GM12878 (cell line): ENCODE results near the gene PNPLA3. TPM values are rescaled to one million over a fixed set of nuclear protein-coding genes. Genes with fewer than 3 reads are reported as not detected.

Experiments
- ATAC-seq: fragments of 200-7000 bp; cut with Tn5 transposase; 3 replicates; pipeline ENCODE4 v1.9.1; 2020; ENCODE audit warnings: mild to moderate bottlenecking, moderate library complexity
- BruUV-seq: library from RNA; stranded (reverse); fragments of 400-500 nt; replicated peaks from 2 replicates; lab custom pipeline; 2021; lab: Mats Ljungman, UMichigan
- CTCF ChIA-PET: fragments of 300-600 bp; sonication (Branson Sonifier 250); formaldehyde crosslinking; extraction: SDS; loops from one replicate; lab custom pipeline; 2021; ENCODE audit warnings: inconsistent platforms; lab: Yijun Ruan, JAX
- POLR2A ChIA-PET: fragments of 350-600 bp; formaldehyde crosslinking; extraction: SDS; loops from one replicate; lab custom pipeline; 2021; ENCODE audit warnings: inconsistent platforms; lab: Charles Lee
- RAD21 ChIA-PET: fragments of 300-600 bp; sonication (Branson Sonifier 250); formaldehyde crosslinking; loops from one replicate; lab custom pipeline; 2023; ENCODE audit warnings: antibody characterized with exemption; ENCODE audit not compliant: unreplicated experiment; lab: Charles Lee
- SMC1A ChIA-PET: fragments of 300-600 bp; sonication (Branson Sonifier 250); formaldehyde crosslinking; loops from one replicate; lab custom pipeline; 2023; ENCODE audit not compliant: unreplicated experiment, uncharacterized antibody; lab: Charles Lee
- DNase-seq: peaks from one replicate; pipeline ENCODE4 v3.0.0-alpha.2; 2011; ENCODE audit warnings: low read depth, low spot score
- FAIRE-seq: peaks from 3 replicates; lab custom pipeline; 2011; peaks lifted over from hg19 to GRCh38; lab: Jason Lieb, UNC
- H2AFZ ChIP-seq: 2 replicates; pipeline ENCODE4 v1.6.0; 2011; ENCODE audit warnings: low read depth, low read length, control low read depth; ENCODE audit not compliant: control insufficient read depth
- H3K27ac ChIP-seq: 2 replicates; pipeline ENCODE4 v1.5.1; 2011; ENCODE audit warnings: control low read depth; ENCODE audit not compliant: control insufficient read depth, insufficient read depth
- H3K27me3 ChIP-seq, 2 experiments: replicated peaks in 1 of 2; 2 replicates each; pipeline versions ENCODE4 v1.6.0 to v1.6.1; 2011; ENCODE audit warnings: low read length in 1 of 2; ENCODE audit not compliant: control insufficient read depth in 2 of 2, insufficient read depth in 2 of 2
- H3K36me3 ChIP-seq, 2 experiments: 2 replicates each; pipeline ENCODE4 v1.5.1; 2011; ENCODE audit warnings: low read length in 1 of 2; ENCODE audit not compliant: control insufficient read depth in 2 of 2, insufficient read depth in 2 of 2
- H3K4me1 ChIP-seq: 2 replicates; pipeline ENCODE4 v1.6.1; 2011; ENCODE audit warnings: mild to moderate bottlenecking, low read length, moderate library complexity, mixed read lengths; ENCODE audit not compliant: control insufficient read depth, insufficient read depth
- H3K4me2 ChIP-seq: 2 replicates; pipeline ENCODE4 v1.6.0; 2011; ENCODE audit warnings: control low read depth; ENCODE audit not compliant: control insufficient read depth, insufficient read depth
- H3K4me3 ChIP-seq: fragments of 200-600 bp; sonication (generic); 2 replicates; pipeline ENCODE4 v1.5.1; 2016
- H3K79me2 ChIP-seq: 2 replicates; pipeline ENCODE4 v1.6.0; 2011; ENCODE audit warnings: low read length; ENCODE audit not compliant: control insufficient read depth, insufficient read depth
- H3K9ac ChIP-seq: 2 replicates; pipeline ENCODE4 v1.8.0; 2011; ENCODE audit warnings: low read length, control low read depth, mixed read lengths; ENCODE audit not compliant: control insufficient read depth, insufficient read depth
- H3K9me3 ChIP-seq: replicated peaks from 3 replicates; pipeline ENCODE4 v1.5.1; 2011; ENCODE audit warnings: mild to moderate bottlenecking, low read length; ENCODE audit not compliant: control insufficient read depth, insufficient read depth
- H4K20me1 ChIP-seq: 2 replicates; pipeline ENCODE4 v1.6.0; 2011; ENCODE audit not compliant: control insufficient read depth, insufficient read depth
- ATF7 ChIP-seq: fragments of 450-650 bp; IDR thresholded peaks from 2 replicates; pipeline ENCODE4 v1.6.1; 2016; ENCODE audit warnings: low read depth, mild to moderate bottlenecking
- CHD1 ChIP-seq: IDR thresholded peaks from 2 replicates; pipeline ENCODE4 v1.6.1; 2012; ENCODE audit warnings: low read depth, low read length, improper control_type of control experiment
- DPF2 ChIP-seq: fragments of 450-650 bp; IDR thresholded peaks from 2 replicates; pipeline ENCODE4 v1.6.1; 2017; ENCODE audit warnings: mild to moderate bottlenecking
- E2F4 ChIP-seq: IDR thresholded peaks from 2 replicates; pipeline ENCODE4 v1.6.1; 2012; ENCODE audit warnings: low read depth, low read length, improper control_type of control experiment
- KDM1A ChIP-seq: fragments of 200-600 bp; sonication (generic); IDR thresholded peaks from 2 replicates; pipeline ENCODE4 v1.6.1; 2016; ENCODE audit warnings: borderline replicate concordance
- KLF5 ChIP-seq: fragments of 450-650 bp; IDR thresholded peaks from 2 replicates; pipeline ENCODE4 v1.6.1; 2014; ENCODE audit warnings: mild to moderate bottlenecking; ENCODE audit not compliant: partially characterized antibody
- MAX ChIP-seq: IDR thresholded peaks from 2 replicates; pipeline ENCODE4 v1.6.1; 2012; ENCODE audit warnings: low read depth, low read length, improper control_type of control experiment
- MYB ChIP-seq: fragments of 150-350 bp; IDR thresholded peaks from 2 replicates; pipeline ENCODE4 v1.6.1; 2014; ENCODE audit warnings: mild to moderate bottlenecking, low read depth, low read length, borderline replicate concordance
- NFXL1 ChIP-seq: fragments of 450-650 bp; IDR thresholded peaks from 2 replicates; pipeline ENCODE4 v1.6.1; 2017; ENCODE audit warnings: antibody characterized with exemption, mild to moderate bottlenecking, borderline replicate concordance
- NR2C2 ChIP-seq: IDR thresholded peaks from 2 replicates; pipeline ENCODE4 v1.6.1; 2011; ENCODE audit warnings: borderline replicate concordance, low read depth; ENCODE audit not compliant: control insufficient read depth, insufficient read length
- RBBP5 ChIP-seq: fragments of 200-600 bp; sonication (generic); conservative IDR thresholded peaks from 2 replicates; pipeline ENCODE4 v1.6.1; 2016
- WGBS: methylation state at CpG from one replicate; pipeline ENCODE4 v1.1.6; 2016; ENCODE audit warnings: low lambda C conversion rate; ENCODE audit not compliant: insufficient replicate concordance, insufficient coverage; ENCODE audit errors: missing lambda C conversion rate; 5-methylcytosine and 5-hydroxymethylcytosine counted together
- in situ Hi-C: fragments of 300-500 bp; cut with MboI; formaldehyde crosslinking; loops from 9 replicates; pipeline ENCODE4 v1.14.3; 2018; ENCODE audit warnings: mixed read lengths
- intact Hi-C: fragments of 100-400 bp; cut with micrococcal nuclease; formaldehyde crosslinking; loops from one replicate; pipeline ENCODE4 v1.14.2; 2022; ENCODE audit not compliant: unreplicated experiment
- polyA plus RNA-seq, 11 experiments: library from polyadenylated mRNA; depleted of rRNA in 4 of 11; unstranded in 6 of 11; stranded (reverse) in 5 of 11; fragments of >200 nt; fragmentation: Nextera tagmentation in 4 of 11; fragmentation: Illumina TruSeq in 1 of 11; extraction: Ambion mirVana in 4 of 11; extraction: Trizol in 1 of 11; gene quantifications; 1 replicate in 1 of 11; 2 replicates in 10 of 11; pipeline versions ENCODE4 v1.2.1 to v1.2.3, GENCODE V29; 2011 to 2016; ENCODE audit warnings: inconsistent platforms in 2 of 11, missing spikeins in 2 of 11, low read depth in 1 of 11
- total RNA-seq, 4 experiments: library from RNA; depleted of rRNA in 3 of 4; stranded (reverse); fragments of >200 nt in 3 of 4; fragmentation: Illumina TruSeq in 1 of 4; extraction: Trizol in 1 of 4; gene quantifications; 2 replicates each; pipeline versions ENCODE4 v1.2.1 to v1.2.3, GENCODE V29; 2013 to 2021
- TF ChIP-seq, protein P1 (sequence below): fragments of 450-650 bp; formaldehyde crosslinking; IDR thresholded peaks from 2 replicates; pipeline ENCODE4 v1.5.0; 2022; ENCODE audit warnings: mild to moderate bottlenecking, missing genetic modification characterization

PNPLA3 gene
- total and polyA plus RNA-seq, 10 of the 15 experiments (the other 5 are each of a cell fraction or from before 2014, with no cell fraction given): 0.05 to 0.08 TPM; not detected in 8

- in situ Hi-C loops (no loop called here), intact Hi-C loops (no loop called here)
- Histone ChIP-seq H3K9me3 (no peaks in the 10 kb centered on the region), H3K27ac (no peak overlapping the region), H3K79me2 (no peaks in the 10 kb centered on the region), H2AFZ (no peak overlapping the region), H4K20me1 (no peaks in the 10 kb centered on the region), H3K9ac (no peak overlapping the region), H3K27me3 (no peaks in the 10 kb centered on the region), H3K36me3 (peaks cover 26 to 40% of the 10 kb centered on the region in 2 experiments), H3K4me1 (no peaks in the 10 kb centered on the region), H3K4me3 (no peak overlapping the region), H3K4me2 (no peak overlapping the region)
- ChIA-PET RAD21 (no interaction called here), SMC1A (no interaction called here), POLR2A (no interaction called here), CTCF (no interaction called here)
- ATAC-seq: no peak
- WGBS: 84% methylated on average over 4 of the region's 4 CpGs
- FAIRE-seq: no peak
- no TSS peak for BruUV-seq
- DNase-seq: no peak
- TF ChIP-seq MYB: no peak
Observed at GRCh38 chr22:43975041-43975440, 51.4 kb downstream of the PNPLA3 start.

- Histone ChIP-seq H3K79me2 (no peaks in the 10 kb centered on the region), H2AFZ (no peak overlapping the region), H3K36me3 (peaks cover 30 to 42% of the 10 kb centered on the region in 2 experiments), H3K9me3 (no peaks in the 10 kb centered on the region), H3K4me3 (no peak overlapping the region), H3K27ac (no peak overlapping the region), H4K20me1 (no peaks in the 10 kb centered on the region), H3K4me2 (no peak overlapping the region), H3K9ac (no peak overlapping the region), H3K27me3 (no peaks in the 10 kb centered on the region), H3K4me1 (no peaks in the 10 kb centered on the region)
- intact Hi-C loops: no loop called here
- ChIA-PET POLR2A (no interaction called here), CTCF (no interaction called here), RAD21 (interaction anchor here (1.2 kb wide), 1 partner anchor 16 kb away, joined by 3 read pairs; no protein-coding TSS in a partner anchor), SMC1A (no interaction called here)
- ATAC-seq (no peak), FAIRE-seq (no peak), DNase-seq (no peak)
- BruUV-seq: no TSS peak
- in situ Hi-C loops: no loop called here
- WGBS: 93% methylated on average over 19 of the region's 19 CpGs
- TF ChIP-seq, protein P1, sequence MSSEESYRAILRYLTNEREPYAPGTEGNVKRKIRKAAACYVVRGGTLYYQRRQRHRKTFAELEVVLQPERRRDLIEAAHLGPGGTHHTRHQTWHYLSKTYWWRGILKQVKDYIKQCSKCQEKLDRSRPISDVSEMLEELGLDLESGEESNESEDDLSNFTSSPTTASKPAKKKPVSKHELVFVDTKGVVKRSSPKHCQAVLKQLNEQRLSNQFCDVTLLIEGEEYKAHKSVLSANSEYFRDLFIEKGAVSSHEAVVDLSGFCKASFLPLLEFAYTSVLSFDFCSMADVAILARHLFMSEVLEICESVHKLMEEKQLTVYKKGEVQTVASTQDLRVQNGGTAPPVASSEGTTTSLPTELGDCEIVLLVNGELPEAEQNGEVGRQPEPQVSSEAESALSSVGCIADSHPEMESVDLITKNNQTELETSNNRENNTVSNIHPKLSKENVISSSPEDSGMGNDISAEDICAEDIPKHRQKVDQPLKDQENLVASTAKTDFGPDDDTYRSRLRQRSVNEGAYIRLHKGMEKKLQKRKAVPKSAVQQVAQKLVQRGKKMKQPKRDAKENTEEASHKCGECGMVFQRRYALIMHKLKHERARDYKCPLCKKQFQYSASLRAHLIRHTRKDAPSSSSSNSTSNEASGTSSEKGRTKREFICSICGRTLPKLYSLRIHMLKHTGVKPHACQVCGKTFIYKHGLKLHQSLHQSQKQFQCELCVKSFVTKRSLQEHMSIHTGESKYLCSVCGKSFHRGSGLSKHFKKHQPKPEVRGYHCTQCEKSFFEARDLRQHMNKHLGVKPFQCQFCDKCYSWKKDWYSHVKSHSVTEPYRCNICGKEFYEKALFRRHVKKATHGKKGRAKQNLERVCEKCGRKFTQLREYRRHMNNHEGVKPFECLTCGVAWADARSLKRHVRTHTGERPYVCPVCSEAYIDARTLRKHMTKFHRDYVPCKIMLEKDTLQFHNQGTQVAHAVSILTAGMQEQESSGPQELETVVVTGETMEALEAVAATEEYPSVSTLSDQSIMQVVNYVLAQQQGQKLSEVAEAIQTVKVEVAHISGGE (CRISPR knock-in tag): no peak
- TF ChIP-seq CHD1 (no peak), MAX (no peak), ATF7 (no peak), E2F4 (no peak), NR2C2 (no peak), KLF5 (no peak), DPF2 (no peak), RBBP5 (no peak), KDM1A (no peak), NFXL1 (no peak)
Observed at GRCh38 chr22:43976861-43977795, 53.5 kb downstream of the PNPLA3 start.
